Activated T-helper 1 cell treated with anti-CD3 and anti-CD28 coated beads, Interleukin-2, amount 50 U/mL, for 16 hours (primary cell): ENCODE results near the gene DNAJB13.

Experiments used
- DNase-seq, 2 donors: peaks; one replicate each; pipeline ENCODE4 v3.0.0-alpha.2; 2020; ENCODE audit warnings: low read depth in 1 of 2, low spot score in 1 of 2

The DNAJB13 gene

DNA sequence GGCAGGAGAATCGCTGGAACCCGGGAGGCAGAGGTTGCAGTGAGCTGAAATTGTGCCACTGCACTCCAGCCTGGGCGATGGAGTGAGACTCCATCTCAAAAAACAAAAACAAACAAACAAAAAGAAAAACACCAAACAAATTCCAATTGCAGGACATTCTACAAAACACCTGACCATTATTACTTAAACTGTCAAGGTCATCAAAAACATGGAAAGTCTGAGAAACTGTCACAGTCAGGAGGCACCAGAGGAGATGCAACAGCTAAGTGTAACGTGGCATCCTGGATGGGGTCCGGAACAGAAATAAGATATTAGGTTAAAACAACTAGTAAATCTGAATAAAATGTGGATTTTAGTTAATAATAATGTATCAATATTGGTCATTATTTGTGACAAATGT lies 914 bp upstream of the DNAJB13 start:
- no peak for DNase-seq

DNA sequence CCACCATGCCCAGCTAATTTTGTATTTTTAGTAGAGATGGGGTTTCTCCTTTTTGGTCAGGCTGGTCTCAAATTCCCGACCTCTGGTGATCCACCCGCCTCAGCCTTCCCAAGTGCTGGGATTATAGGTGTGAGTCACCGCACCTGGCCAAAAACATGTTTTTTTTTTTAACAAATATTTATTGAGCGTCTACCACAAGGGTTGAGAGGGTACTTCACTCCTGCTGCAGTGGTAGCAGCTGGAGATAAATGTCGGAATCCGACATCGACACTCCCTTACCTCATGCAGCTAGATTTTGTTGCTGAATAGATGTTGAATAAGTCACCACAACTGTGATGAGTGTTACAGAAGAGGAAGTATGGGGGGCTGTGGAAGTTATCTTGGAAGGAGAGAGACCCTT lies 971 bp downstream of the DNAJB13 start:
- no peak for DNase-seq

DNA sequence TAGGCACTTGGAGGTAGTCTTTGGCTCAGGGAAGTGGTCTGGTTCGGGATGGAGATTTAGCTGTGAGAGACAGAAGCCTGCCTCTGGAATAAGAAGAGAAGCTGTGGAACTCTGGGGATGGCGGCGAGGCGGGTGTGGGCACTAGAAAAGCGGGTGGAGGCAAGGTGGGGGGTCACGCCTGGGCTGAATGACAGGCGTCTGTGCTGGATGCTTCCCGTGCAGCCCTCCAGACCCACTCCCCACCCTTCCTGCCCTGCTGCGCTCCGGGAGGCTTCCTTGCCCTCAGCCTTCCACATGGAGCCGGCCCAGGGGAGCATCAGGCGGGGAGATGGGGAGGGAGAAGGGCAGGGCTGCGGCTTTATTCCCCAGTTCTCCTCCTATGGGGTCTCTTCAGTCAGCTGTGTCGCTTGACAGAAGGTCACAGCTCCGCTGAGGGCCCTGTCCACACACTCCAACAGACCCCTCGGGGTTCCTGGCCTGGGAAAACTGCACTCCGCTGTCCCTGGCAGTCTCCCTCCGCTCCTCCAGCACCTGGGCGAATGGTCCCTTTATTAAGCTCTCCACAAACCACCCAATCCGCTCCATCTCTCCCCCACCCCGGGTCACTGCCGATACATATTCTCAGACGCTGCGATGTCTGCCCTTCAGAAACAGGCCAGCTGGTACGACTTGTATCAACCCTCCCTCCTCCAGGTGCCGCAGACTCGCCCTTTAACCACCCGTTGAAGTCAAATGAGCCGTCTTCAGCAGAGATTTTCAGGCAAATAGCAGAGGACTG lies 6.2 kb downstream of the DNAJB13 start:
- no peak for DNase-seq

DNA sequence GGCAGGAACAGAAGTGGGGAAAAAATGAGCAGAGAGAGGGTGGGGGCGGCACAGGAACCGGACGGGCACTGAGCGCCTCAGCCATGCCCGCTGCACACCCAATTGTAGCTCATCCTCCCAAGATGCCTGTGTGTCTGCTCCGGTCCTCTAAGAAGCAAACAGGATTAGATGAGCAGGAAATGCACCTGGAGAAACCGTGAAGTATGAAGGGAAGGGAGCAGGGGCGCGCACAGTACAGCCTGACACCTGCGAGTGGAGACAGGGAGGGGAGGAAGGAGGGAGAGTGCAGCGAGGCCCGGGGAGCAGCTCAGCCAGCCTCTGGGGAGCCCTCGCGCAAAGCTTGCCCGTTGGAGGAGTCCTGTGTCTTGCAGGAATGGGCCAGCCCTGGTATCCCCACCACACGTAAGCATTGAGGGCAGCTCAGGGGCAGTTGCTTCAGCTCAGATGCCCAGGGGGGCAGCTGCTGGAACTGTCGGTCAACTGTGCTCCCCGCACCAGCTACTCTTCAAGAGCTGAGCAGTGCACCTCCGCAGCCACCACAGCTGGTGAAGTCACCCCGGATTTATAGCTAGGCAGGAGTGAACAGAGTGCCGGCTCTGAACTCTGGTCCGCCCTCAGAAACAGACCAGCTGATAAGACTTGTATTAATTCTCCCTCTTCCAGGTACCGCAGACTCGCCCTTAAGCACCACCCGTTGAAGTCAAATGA lies 7.0 kb downstream of the DNAJB13 start:
- DNase-seq = no peak

DNA sequence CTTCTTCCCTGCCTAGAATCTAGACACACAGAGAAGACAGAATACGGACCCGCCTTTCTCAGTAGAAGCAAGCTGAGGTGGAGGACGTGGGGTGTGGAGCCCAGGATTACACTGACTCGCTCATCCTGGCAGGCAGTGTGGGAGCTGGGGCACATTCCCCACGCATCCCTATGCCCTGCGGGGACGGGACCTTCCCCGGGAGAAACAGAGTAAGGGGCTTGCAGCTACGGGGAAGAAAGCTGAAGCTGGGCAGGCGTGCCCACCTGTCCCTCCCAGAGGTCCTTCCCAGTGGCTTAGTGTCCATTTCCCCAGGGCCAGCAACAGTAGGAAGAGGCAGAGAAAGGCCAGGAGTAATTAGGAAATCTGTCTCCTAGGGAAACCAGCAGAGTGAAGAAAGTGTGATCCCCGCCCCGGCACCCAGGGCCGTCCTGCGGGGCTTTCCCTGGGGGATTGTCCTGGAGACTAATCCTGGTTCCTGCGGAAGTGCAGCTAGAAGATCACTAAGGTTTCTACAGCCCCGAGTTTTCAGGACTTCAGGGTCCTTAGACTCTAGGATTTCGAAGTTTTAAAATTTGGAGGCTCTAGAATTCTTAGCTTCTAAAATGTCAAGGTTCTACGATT lies 7.8 kb downstream of the DNAJB13 start:
- no peak for DNase-seq

DNA sequence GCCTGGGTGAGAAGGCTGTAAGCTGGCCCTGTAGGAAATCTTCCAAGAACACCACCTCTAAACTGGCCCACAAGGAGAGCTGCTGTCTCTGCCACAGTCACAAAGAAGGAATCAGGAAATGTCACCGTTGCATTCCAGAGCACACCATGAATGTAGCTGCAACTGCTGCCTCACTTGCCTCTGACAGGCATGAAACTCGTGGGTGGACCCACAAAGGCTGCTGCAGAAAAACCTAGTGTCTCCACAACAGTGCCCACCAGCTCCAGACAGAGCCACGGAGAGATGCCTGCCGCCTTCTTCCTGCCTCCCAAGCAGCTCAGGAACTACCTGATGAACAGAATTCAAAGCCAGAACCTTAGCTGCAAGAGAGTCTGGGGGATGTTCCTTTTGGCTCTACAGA lies 10.5 kb downstream of the DNAJB13 start:
- DNase-seq = no peak

DNA sequence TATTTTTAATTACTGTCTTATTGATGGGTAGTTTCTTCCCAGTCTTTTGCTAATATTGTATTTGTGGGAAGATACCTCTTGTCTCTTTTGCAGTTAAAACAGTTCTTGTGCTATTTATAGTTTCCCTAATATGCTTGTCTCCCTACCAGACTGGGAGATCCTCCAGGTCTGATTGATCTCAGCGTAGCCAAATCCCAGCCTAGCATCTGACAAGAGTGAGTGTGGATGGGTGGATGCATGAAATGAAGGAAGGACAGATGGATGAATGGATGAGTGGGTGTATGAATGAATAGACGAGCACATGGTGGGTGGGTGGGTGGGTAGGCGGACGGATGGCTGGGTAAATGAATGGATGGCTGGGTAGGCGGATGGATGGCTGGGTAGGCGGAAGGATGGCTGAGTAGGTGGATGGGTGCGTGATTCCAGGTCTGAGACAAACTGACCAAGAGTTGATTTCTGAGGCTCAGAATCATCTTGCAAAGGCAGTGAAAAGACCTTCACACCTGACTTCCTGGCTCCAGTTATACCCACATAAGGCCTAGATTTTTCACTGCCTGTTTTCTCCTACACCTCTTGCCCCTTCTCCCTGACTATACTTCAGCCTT lies 11.4 kb downstream of the DNAJB13 start:
- DNase-seq = no peak

DNA sequence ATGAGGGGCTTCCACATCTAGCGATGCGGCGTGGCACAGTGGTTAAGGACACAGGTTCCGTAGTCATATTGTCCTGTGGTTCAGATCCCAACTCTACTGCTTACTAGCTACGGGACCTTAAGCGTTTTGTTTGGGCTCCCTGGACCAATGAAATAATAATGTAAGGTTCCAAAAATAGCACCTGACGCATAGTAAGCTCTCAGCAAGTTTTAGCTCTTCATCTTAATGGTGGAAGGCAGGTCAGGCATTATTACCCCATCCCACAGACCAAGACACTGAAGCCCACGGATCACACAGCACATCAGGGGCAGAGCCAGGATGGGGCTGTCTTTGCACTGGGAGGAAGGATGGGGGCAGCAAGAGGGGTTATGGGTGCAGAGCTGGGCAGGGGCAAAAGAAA lies 13.0 kb downstream of the DNAJB13 start:
- no peak for DNase-seq

DNA sequence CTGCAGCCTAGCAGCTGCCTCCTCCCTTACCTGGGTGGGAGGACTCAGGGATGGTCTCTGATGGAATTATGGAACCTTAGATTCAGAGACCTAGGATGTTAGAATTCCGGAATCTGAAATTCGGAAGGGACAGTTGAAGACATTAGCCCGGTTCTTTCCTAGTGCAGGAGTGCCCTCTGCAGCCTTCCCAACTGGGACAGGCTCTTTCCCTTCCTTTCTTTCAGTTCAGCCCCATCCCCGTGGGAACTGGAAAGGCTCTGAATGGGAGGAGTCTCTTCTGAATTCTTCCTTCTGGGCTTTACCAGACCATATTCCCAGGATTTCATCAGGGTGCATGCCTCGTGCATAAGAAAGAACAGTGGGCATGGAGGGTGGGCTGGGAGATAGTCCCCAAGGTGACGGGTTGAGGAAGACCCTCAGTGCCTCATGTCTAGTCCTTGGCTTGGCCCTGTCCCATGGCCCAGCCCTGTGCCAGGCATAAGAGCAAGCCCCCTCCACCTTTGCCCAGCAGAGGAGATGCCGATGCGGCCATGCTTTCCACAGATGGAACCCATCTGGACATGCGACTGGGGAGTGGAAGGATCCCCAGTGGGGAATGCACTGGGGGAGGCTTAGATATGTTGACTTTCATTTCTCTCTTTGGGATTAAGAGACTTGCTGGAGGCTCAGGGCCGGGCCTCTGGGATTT lies 14.4 kb downstream of the DNAJB13 start:
- DNase-seq = no peak

DNA sequence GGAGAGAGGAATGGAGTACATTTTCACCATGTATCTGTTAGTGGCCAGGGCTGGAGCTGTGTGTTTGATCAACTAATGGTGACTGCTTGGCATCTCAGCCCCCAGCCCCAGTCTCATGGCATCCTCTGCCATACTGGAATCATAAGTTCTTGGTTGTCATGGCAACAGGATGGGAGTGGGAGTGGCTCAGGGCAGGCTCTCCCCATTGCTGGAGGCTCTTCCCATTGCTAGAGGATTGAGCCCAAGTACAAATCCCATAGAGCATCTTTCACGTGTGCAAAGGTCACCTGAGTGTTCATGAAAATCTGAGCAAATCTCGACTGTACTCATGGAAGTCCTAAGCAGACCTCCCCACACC lies 14.9 kb downstream of the DNAJB13 start:
- no peak for DNase-seq

DNA sequence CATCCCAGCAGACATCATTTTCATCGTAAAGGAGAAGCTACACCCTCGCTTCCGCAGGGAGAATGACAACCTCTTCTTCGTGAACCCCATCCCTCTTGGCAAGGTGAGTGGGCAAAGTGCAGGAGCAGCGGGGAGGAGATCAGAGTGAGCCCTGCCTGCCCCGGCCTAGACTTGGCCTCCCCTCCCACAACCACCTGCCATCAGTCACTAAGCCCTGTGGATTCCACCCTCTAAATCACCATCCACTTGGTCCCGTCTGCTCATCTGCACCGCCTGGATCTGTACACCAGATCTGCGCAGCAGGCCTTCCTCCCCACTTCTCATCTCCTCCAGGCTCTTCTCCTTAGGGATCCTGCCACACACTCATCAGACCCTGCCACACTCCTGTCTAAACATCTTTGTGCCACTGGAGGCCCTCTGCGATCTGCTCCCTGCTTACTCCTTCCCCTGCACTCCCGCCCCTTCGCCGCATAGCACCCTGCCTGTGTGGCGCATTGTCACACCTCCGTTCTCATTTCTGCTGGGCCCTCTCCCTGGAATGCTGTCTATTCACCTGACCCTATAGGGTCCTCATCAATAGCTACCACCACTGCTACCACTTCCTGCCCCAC lies 17.6 kb downstream of the DNAJB13 start:
- no peak for DNase-seq

DNA sequence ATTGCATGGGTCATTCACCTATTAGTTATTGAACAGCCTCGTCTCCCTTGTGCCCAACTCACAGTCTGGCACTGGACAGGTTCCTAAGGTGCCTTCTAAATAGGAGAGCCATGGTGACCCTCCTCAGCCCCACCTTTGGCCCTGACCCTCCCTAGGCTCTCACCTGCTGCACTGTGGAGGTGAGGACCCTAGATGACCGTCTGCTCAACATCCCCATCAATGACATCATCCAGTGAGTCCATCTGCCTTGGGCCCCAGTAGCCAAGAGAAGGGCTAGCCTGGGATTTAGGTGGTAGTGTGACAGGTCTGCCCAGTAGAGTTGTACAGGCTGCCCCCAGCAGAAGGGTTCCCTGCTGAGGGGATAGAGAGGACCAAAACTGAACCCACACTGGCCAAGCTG lies 18.3 kb downstream of the DNAJB13 start:
- no peak for DNase-seq

DNA sequence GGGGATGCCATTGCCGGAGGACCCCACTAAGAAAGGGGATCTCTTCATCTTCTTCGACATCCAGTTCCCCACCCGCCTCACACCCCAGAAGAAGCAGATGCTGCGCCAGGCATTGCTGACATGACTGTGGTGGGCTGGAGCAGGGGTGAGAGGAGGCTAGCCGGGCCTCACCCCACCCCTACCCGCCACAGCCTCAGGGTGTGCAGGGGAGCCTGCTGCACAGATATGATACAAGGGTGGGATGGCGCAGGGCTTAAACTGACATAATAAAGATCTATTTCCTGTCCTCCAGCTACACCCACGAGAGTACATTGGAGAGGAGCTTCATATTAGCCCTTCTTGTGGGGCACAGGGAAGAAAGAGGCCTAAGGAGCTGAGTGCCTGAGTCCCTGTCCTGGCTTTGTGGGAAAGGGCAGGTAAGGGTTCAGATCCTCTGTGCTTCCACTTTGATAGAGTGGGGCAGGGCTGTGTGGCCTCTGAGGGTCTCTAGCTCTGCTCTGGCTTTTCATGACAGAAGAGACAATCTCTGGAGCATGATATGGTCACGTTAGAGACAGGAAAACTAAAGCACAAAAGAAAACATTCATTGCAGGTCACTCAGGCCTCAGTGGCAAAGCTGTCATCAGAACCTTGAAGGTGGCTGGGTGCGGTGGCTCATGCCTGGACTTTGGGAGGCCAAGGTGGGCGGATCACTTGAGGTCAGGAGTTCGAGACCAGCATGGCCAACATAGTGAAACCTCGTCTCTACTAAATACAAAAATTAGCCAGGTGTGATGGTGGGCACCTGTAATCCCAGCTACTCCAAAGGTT lies 19.4 kb downstream of the DNAJB13 start:
- DNase-seq = no peak

DNA sequence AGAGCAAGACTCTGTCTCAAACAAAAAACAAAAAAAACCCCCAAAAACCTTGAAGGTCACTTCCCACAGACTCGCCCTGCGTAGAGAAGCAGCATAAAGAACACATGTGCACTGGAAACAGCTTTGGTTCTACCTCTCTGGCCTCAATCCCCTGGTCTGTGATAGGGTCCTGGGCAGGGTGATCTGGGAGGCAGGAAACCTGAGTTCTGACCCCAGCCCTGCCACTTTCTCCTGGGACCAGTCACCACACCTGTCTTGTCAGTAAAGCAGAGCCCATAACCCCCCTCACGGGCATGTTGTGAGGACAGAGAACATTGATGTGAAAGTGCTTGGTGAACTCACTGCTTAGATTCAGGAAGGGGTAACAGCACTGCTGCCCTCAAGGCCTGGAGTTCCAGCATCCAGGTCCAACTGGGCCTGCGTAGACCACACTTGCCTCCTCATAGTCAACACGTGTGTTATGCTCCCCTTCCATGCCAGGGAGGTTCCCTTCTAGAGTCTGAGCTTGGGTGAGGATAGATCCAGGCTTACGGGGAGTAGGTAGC lies 20.4 kb downstream of the DNAJB13 start:
- no peak for DNase-seq

DNA sequence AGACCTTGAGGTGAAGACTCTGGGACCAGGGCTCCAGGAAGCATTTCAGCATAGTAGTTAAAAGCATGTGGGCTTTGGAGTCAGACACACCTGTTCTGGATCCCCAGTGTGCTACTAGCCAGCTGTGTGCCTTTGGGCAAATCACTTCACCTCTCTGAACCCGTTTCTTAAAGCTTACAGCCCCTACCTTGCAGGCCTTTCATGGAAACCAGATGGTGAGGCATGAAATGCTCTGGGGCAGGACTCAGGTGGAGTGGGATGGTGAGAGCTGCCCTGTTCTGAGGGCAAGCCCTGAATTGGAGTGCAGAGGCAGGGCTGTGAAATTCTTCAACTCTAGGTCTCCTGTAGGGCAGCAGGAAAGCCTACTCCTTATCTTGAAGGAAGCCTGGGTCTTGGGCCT lies 21.4 kb downstream of the DNAJB13 start:
- no peak for DNase-seq

DNA sequence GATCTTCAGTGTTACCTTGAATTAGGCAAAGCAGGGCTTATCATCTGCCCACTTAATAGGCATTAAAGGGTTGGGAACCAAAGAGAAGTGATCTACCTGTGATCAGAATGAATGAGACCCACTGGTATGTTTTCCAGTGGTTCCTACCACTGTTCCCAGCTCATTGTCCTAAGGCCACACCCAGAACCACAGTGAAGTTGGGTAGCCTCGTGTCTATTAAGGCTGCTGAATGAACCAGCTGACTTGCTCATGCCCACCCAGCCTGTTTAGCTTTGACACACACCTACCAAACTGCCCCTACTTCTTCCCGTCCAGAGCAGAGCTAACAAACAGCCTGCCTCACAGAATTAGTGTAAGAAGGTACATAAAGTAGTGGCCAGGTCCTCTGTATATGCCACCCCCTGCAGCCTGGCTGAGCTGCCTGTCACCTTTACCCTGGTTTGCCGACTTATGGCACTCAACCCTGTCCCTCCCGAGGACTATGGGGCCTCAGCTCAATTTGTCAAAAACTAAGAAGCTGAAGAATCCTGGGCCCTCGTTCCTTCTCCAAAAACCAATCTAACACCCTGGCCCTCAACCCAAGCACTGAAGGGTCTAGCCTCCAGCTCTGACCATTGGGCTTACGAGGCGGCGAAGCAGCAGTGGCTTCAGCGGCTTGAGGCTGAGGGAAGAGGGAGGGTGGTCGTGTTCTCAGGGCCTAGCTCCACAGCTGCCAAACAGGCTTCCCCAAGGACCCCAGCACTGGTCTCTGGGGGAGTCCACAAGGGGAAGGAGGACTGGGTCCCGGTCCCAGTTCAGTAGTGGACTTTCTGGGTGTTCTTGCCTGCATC lies 22.0 kb downstream of the DNAJB13 start:
- DNase-seq = no peak

DNA sequence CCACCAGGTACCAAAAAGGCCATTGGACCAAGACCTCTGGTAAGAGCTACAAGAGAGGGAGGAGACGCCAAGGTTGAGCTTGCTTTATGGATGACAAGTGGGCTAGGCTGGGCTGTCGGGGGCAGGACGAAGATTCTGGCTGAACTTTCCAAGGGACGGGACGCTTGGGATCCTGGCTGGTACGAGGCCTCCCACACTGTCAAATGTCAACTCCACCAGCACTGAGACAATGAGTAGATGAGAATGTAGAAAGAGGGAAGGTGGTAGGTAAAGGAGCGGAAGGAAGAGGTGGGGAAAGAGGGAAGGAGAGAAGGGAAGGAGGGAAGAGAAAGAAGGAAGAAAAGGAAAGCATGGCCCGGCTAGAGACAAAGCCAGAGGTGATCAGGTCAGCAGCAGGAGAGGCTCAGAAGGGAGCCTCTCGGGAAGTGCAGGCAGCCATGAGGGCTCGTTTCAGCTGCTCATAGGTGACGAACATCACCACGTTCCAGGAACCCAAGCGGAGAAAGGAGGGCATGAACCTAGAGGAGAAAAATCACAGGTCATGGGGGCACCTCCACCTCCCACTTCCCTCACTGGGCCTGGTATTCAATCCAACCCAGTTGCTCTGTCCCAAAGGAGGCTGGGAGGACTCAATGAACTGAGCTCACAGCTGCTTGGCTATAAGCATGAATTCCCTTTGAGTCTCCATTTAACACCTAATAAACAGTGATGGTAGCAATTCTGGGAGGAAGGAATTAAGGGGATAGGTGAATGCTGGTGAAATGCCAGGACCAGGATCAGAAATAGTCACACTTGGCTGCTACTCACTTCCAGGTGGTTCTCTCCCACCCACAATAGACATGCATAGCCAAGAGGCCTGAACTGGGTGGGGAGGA lies 24.0 kb downstream of the DNAJB13 start:
- no peak for DNase-seq

DNA sequence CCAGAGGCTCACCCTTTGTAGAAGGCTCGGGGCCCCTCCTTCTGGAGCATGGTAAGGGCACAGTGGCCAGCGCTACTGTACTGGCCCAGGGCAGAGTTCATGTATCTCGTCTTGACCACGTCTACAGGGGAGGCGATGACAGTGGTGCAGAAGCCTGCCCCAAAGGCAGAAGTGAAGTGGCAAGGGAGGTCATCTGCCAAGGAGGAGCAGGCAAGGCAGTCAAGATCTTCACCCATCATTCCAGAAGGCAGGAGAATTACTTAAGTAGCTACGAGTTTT lies 24.6 kb downstream of the DNAJB13 start:
- DNase-seq = no peak
